ENCODE measurements around the gene ZDHHC7. TPM values are rescaled to one million over a fixed set of nuclear protein-coding genes. Genes with fewer than 3 reads are reported as not detected.
"Not testable (repeated sequence)": the region's sequence is repeated elsewhere in the genome, so short reads cannot be mapped to it uniquely, and the experiment has no call there.

ZDHHC7 gene
- total RNA-seq, 2 experiments from 2014 or later, result 30.5 to 33.7 TPM

- H3K27ac Mint-ChIP-seq, result no peak overlapping the region
- H3K9me3 Mint-ChIP-seq, result no peaks in the 10 kb centered on the region
- DNase-seq (no peak), ATAC-seq (ENCODE audit: low read depth) (no peak)
- no peaks in the 10 kb centered on the region for H3K4me1 Mint-ChIP-seq
- POLR2A ChIA-PET, result no interaction called here
- H3K4me3 Mint-ChIP-seq, result no peak overlapping the region
- no peaks in the 10 kb centered on the region for H3K27me3 Mint-ChIP-seq
- peaks cover 2% of the 10 kb centered on the region for H3K36me3 Mint-ChIP-seq
Measured at GRCh38 chr16:85037050-85037410, 25.7 kb upstream of the ZDHHC7 start.

GRCh38 chr16:85036236-85037049 lies 25.1 kb upstream of the ZDHHC7 start:
- Mint-ChIP-seq H3K4me3 (no peak overlapping the region), H3K27me3 (no peaks in the 10 kb centered on the region), H3K36me3 (peaks cover 2% of the 10 kb centered on the region), H3K9me3 (no peaks in the 10 kb centered on the region), H3K27ac (no peak overlapping the region), H3K4me1 (no peaks in the 10 kb centered on the region)
- POLR2A ChIA-PET, result no interaction called here
- DNase-seq (no peak), ATAC-seq (ENCODE audit: low read depth) (no peak)

- no peak overlapping the region for H3K27ac Mint-ChIP-seq
- no peak for ATAC-seq (ENCODE audit: low read depth)
- no peaks in the 10 kb centered on the region for H3K9me3 Mint-ChIP-seq
- no peaks in the 10 kb centered on the region for H3K27me3 Mint-ChIP-seq
- POLR2A ChIA-PET, result no interaction called here
- no peak for DNase-seq
- peaks cover 2% of the 10 kb centered on the region for H3K36me3 Mint-ChIP-seq
- H3K4me1 Mint-ChIP-seq, result peaks cover 2% of the 10 kb centered on the region
- no peak overlapping the region for H3K4me3 Mint-ChIP-seq
Measured at GRCh38 chr16:85034591-85035433, 23.5 kb upstream of the ZDHHC7 start.

- Mint-ChIP-seq H3K36me3 (peaks cover 2% of the 10 kb centered on the region), H3K9me3 (no peaks in the 10 kb centered on the region), H3K27ac (no peak overlapping the region), H3K4me1 (peaks cover 18% of the 10 kb centered on the region), H3K27me3 (no peaks in the 10 kb centered on the region), H3K4me3 (no peak overlapping the region)
- POLR2A ChIA-PET, result no interaction called here
- DNase-seq (no peak), ATAC-seq (ENCODE audit: low read depth) (no peak)
Measured at GRCh38 chr16:85033171-85033570, 21.8 kb upstream of the ZDHHC7 start.

- H3K4me3 Mint-ChIP-seq; H3K36me3 Mint-ChIP-seq; H3K27me3 Mint-ChIP-seq; H3K27ac Mint-ChIP-seq; POLR2A ChIA-PET; ATAC-seq (ENCODE audit: low read depth); H3K9me3 Mint-ChIP-seq; DNase-seq: not testable (repeated sequence)
- peaks cover 20% of the 10 kb centered on the region for H3K4me1 Mint-ChIP-seq
Measured at GRCh38 chr16:85032187-85032586, 20.9 kb upstream of the ZDHHC7 start.

- H3K9me3 Mint-ChIP-seq, result no peaks in the 10 kb centered on the region
- DNase-seq (no peak), ATAC-seq (ENCODE audit: low read depth) (no peak)
- H3K36me3 Mint-ChIP-seq, result peaks cover 2% of the 10 kb centered on the region
- H3K4me1 Mint-ChIP-seq, result peaks cover 26% of the 10 kb centered on the region
- no peaks in the 10 kb centered on the region for H3K27me3 Mint-ChIP-seq
- H3K27ac Mint-ChIP-seq, result no peak overlapping the region
- POLR2A ChIA-PET, result no interaction called here
- H3K4me3 Mint-ChIP-seq, result no peak overlapping the region
Measured at GRCh38 chr16:85031451-85031850, 20.1 kb upstream of the ZDHHC7 start.

GRCh38 chr16:85029981-85030401 lies 18.7 kb upstream of the ZDHHC7 start:
- H3K4me3 Mint-ChIP-seq, result no peak overlapping the region

GRCh38 chr16:85029408-85029784 lies 18.1 kb upstream of the ZDHHC7 start:
- no peaks in the 10 kb centered on the region for H3K27me3 Mint-ChIP-seq
- peaks cover 29% of the 10 kb centered on the region for H3K4me1 Mint-ChIP-seq
- H3K27ac Mint-ChIP-seq, result peak overlapping the region; percentile 93
- POLR2A ChIA-PET, result no interaction called here
- peaks cover 2% of the 10 kb centered on the region for H3K36me3 Mint-ChIP-seq
- ATAC-seq (ENCODE audit: low read depth) (peak; percentile 57), DNase-seq (no peak)
- no peaks in the 10 kb centered on the region for H3K9me3 Mint-ChIP-seq
- H3K4me3 Mint-ChIP-seq, result peak overlapping the region; percentile 90

More at GRCh38 chr16:85029981-85030401, 18.7 kb upstream of the ZDHHC7 start:
- H3K9me3 Mint-ChIP-seq, result no peaks in the 10 kb centered on the region
- H3K27me3 Mint-ChIP-seq, result no peaks in the 10 kb centered on the region
- H3K27ac Mint-ChIP-seq, result no peak overlapping the region
- POLR2A ChIA-PET, result no interaction called here
- H3K4me1 Mint-ChIP-seq, result peaks cover 29% of the 10 kb centered on the region
- DNase-seq (no peak), ATAC-seq (ENCODE audit: low read depth) (no peak)
- peaks cover 2% of the 10 kb centered on the region for H3K36me3 Mint-ChIP-seq

- Mint-ChIP-seq H3K4me3 (peak overlapping the region; percentile 90), H3K36me3 (peaks cover 1% of the 10 kb centered on the region), H3K27me3 (no peaks in the 10 kb centered on the region), H3K4me1 (peaks cover 29% of the 10 kb centered on the region), H3K27ac (peak overlapping the region; percentile 93), H3K9me3 (no peaks in the 10 kb centered on the region)
- DNase-seq (peak; percentile 55), ATAC-seq (ENCODE audit: low read depth) (peak; percentile 67)
- POLR2A ChIA-PET, result interaction anchor here (0.8 to 3.4 kb wide), 5 partner anchors 17 to 58 kb away, joined by 3 to 38 read pairs (median 12); partner anchors contain the start of gene ZDHHC7
Measured at GRCh38 chr16:85028685-85029407, 17.5 kb upstream of the ZDHHC7 start.

GRCh38 chr16:85027958-85028684 lies 16.8 kb upstream of the ZDHHC7 start:
- H3K9me3 Mint-ChIP-seq, result no peaks in the 10 kb centered on the region
- peak; percentile 9 for ATAC-seq (ENCODE audit: low read depth)
- DNase-seq, result no peak
- peak overlapping the region; percentile 90 for H3K4me3 Mint-ChIP-seq
- H3K36me3 Mint-ChIP-seq, result no peaks in the 10 kb centered on the region
- POLR2A ChIA-PET, result interaction anchor here (0.8 to 3.5 kb wide), 10 partner anchors 12 to 393 kb away, joined by 3 to 38 read pairs (median 7); partner anchors contain the start of gene ZDHHC7
- H3K27ac Mint-ChIP-seq, result peak overlapping the region; percentile 93
- H3K27me3 Mint-ChIP-seq, result no peaks in the 10 kb centered on the region
- H3K4me1 Mint-ChIP-seq, result peaks cover 29% of the 10 kb centered on the region

- Mint-ChIP-seq H3K9me3 (no peaks in the 10 kb centered on the region), H3K4me3 (peak within 1 kb of the TSS; percentile 90), H3K36me3 (no peaks in the 10 kb centered on the region), H3K27ac (peak within 1 kb of the TSS; percentile 93), H3K4me1 (peaks cover 29% of the 10 kb centered on the region), H3K27me3 (no peaks in the 10 kb centered on the region)
- POLR2A ChIA-PET, result interaction anchor here (0.9 to 3.5 kb wide), 11 partner anchors 11 to 393 kb away, joined by 3 to 38 read pairs (median 6); partner anchors contain the start of gene ZDHHC7
- peak; percentile 100 for DNase-seq
- ATAC-seq (ENCODE audit: low read depth), result peak; percentile 76
Measured at GRCh38 chr16:85027349-85027957, 16.1 kb upstream of the ZDHHC7 start, which contains the start of gene KIAA0513. KIAA0513 (plus strand) TSS chr16:85027795; CDS start chr16:85067072, 39,277 bp downstream.

GRCh38 chr16:85026703-85027102 lies 15.4 kb upstream of the ZDHHC7 start:
- Mint-ChIP-seq H3K27me3 (no peaks in the 10 kb centered on the region), H3K4me3 (peak overlapping the region; percentile 90), H3K9me3 (no peaks in the 10 kb centered on the region), H3K4me1 (peaks cover 29% of the 10 kb centered on the region), H3K27ac (peak overlapping the region; percentile 61), H3K36me3 (no peaks in the 10 kb centered on the region)
- DNase-seq (no peak), ATAC-seq (ENCODE audit: low read depth) (no peak)
- POLR2A ChIA-PET, result interaction anchor here (0.9 to 3.5 kb wide), 9 partner anchors 11 to 78 kb away, joined by 3 to 38 read pairs (median 8); partner anchors contain the start of gene ZDHHC7
